Neural cell (in vitro differentiated cells): ENCODE data around the gene LGR4. TPM values are rescaled to one million over a fixed set of nuclear protein-coding genes. Genes with fewer than 3 reads are reported as not detected.

Source experiments
- H2AFZ ChIP-seq: fragments of 200-600, 300-800 bp; sonication (generic), shearing (Covaris generic); 2 replicates; pipeline ENCODE4 v1.6.0; 2014; ENCODE audit warnings: low read depth, mild to moderate bottlenecking, antibody characterized with exemption, low read length, moderate library complexity
- H3F3A ChIP-seq: fragments of 200-600 bp; shearing (Covaris generic); 2 replicates; pipeline ENCODE4 v1.6.1; 2016; ENCODE audit warnings: mild to moderate bottlenecking, moderate library complexity, mixed read lengths, antibody characterized with exemption, low read length; ENCODE audit not compliant: insufficient read depth, poor library complexity, severe bottlenecking
- H3K27ac ChIP-seq: fragments of 200-600, 300-800 bp; sonication (generic), shearing (Covaris generic); 2 replicates; pipeline ENCODE4 v1.5.1; 2014; ENCODE audit warnings: mild to moderate bottlenecking, low read length, moderate library complexity
- H3K27me3 ChIP-seq: fragments of 300-800, 200-600 bp; sonication (generic), shearing (Covaris generic); 2 replicates; pipeline ENCODE4 v1.6.0; 2014; ENCODE audit warnings: mild to moderate bottlenecking, low read depth, low read length, moderate library complexity; ENCODE audit not compliant: insufficient read depth
- H3K36me3 ChIP-seq: fragments of 300-800, 200-600 bp; sonication (generic), shearing (Covaris generic); 2 replicates; pipeline ENCODE4 v1.5.1; 2014; ENCODE audit warnings: mild to moderate bottlenecking, antibody characterized with exemption, low read length, moderate library complexity; ENCODE audit not compliant: insufficient read depth
- H3K4me2 ChIP-seq: fragments of 300-800, 200-600 bp; sonication (generic), shearing (Covaris generic); 2 replicates; pipeline ENCODE4 v1.6.0; 2014; ENCODE audit warnings: mild to moderate bottlenecking, low read length
- H3K4me3 ChIP-seq: fragments of 300-800, 200-600 bp; sonication (generic), shearing (Covaris generic); 2 replicates; pipeline ENCODE4 v1.5.1; 2014; ENCODE audit warnings: mild to moderate bottlenecking, low read length, moderate library complexity
- H3K79me2 ChIP-seq: fragments of 200-600 bp; shearing (Covaris generic); replicated peaks from 2 replicates; pipeline ENCODE4 v1.6.0; 2014; ENCODE audit warnings: mild to moderate bottlenecking, low read length, moderate library complexity; ENCODE audit not compliant: insufficient read depth
- H3K9ac ChIP-seq: fragments of 300-800, 200-600 bp; sonication (generic), shearing (Covaris generic); 2 replicates; pipeline ENCODE4 v1.6.1; 2016; ENCODE audit warnings: mild to moderate bottlenecking, low read length, mixed read lengths
- H3K9me2 ChIP-seq: fragments of 200-600 bp; shearing (Covaris generic); 2 replicates; pipeline ENCODE4 v1.6.1; 2016; ENCODE audit warnings: mild to moderate bottlenecking, low read length, mixed read lengths; ENCODE audit not compliant: insufficient read depth
- H3K9me3 ChIP-seq: fragments of 200-600, 300-800 bp; sonication (generic), shearing (Covaris generic); 2 replicates; pipeline ENCODE4 v1.6.1; 2016; ENCODE audit warnings: mild to moderate bottlenecking, mixed run types, low read length, moderate library complexity, mixed read lengths
- H4K20me1 ChIP-seq: fragments of 200-600 bp; shearing (Covaris generic); 2 replicates; pipeline ENCODE4 v1.6.1; 2016; ENCODE audit warnings: mild to moderate bottlenecking, mixed run types; ENCODE audit not compliant: insufficient read depth
- EP300 ChIP-seq: fragments of 450-650 bp; conservative IDR thresholded peaks from 2 replicates; pipeline ENCODE4 v1.6.1; 2014; ENCODE audit warnings: antibody characterized with exemption, mild to moderate bottlenecking, moderate library complexity; ENCODE audit not compliant: poor library complexity, severe bottlenecking
- EZH2 ChIP-seq: fragments of 200-600, 300-800 bp; shearing (Covaris generic), sonication (generic); IDR thresholded peaks from 2 replicates; pipeline ENCODE4 v1.6.1; 2014; ENCODE audit warnings: antibody characterized with exemption, low read length, borderline replicate concordance, mild to moderate bottlenecking; ENCODE audit not compliant: insufficient read depth, poor library complexity, severe bottlenecking
- MXI1 ChIP-seq: fragments of 450-650 bp; conservative IDR thresholded peaks from 2 replicates; pipeline ENCODE4 v1.6.1; 2014; ENCODE audit warnings: antibody characterized with exemption, mild to moderate bottlenecking; ENCODE audit not compliant: poor library complexity, severe bottlenecking
- POLR2AphosphoS5 ChIP-seq: IDR thresholded peaks from 2 replicates; pipeline ENCODE4 v1.6.1; 2012
- RAD21 ChIP-seq: fragments of 450-650 bp; conservative IDR thresholded peaks from 2 replicates; pipeline ENCODE4 v1.6.1; 2014; ENCODE audit warnings: antibody characterized with exemption, mild to moderate bottlenecking, moderate library complexity
- SMC3 ChIP-seq: fragments of 450-650 bp; conservative IDR thresholded peaks from 2 replicates; pipeline ENCODE4 v1.6.1; 2014; ENCODE audit warnings: antibody characterized with exemption, mild to moderate bottlenecking, moderate library complexity; ENCODE audit not compliant: poor library complexity
- TAF1 ChIP-seq: IDR thresholded peaks from 2 replicates; pipeline ENCODE4 v1.6.1; 2012; ENCODE audit warnings: low read depth
- polyA minus RNA-seq: library from RNA; depleted of rRNA, polyadenylated mRNA; stranded (reverse); fragments of >200 nt; gene quantifications from 2 replicates; pipeline ENCODE4 v1.2.3, GENCODE V29; 2014
- polyA plus RNA-seq: library from polyadenylated mRNA; depleted of rRNA; stranded (reverse); fragments of >200 nt; gene quantifications from 2 replicates; pipeline ENCODE4 v1.2.3, GENCODE V29; 2014
- TF ChIP-seq, protein P1 (sequence below): IDR thresholded peaks from 2 replicates; pipeline ENCODE4 v1.6.1; 2012; ENCODE audit warnings: borderline replicate concordance
- TF ChIP-seq, protein P2 (sequence below): fragments of 450-650 bp; IDR thresholded peaks from 2 replicates; pipeline ENCODE4 v1.5.1; 2014; ENCODE audit warnings: antibody characterized with exemption, mild to moderate bottlenecking, moderate library complexity; ENCODE audit not compliant: poor library complexity, severe bottlenecking

LGR4 gene, protein sequence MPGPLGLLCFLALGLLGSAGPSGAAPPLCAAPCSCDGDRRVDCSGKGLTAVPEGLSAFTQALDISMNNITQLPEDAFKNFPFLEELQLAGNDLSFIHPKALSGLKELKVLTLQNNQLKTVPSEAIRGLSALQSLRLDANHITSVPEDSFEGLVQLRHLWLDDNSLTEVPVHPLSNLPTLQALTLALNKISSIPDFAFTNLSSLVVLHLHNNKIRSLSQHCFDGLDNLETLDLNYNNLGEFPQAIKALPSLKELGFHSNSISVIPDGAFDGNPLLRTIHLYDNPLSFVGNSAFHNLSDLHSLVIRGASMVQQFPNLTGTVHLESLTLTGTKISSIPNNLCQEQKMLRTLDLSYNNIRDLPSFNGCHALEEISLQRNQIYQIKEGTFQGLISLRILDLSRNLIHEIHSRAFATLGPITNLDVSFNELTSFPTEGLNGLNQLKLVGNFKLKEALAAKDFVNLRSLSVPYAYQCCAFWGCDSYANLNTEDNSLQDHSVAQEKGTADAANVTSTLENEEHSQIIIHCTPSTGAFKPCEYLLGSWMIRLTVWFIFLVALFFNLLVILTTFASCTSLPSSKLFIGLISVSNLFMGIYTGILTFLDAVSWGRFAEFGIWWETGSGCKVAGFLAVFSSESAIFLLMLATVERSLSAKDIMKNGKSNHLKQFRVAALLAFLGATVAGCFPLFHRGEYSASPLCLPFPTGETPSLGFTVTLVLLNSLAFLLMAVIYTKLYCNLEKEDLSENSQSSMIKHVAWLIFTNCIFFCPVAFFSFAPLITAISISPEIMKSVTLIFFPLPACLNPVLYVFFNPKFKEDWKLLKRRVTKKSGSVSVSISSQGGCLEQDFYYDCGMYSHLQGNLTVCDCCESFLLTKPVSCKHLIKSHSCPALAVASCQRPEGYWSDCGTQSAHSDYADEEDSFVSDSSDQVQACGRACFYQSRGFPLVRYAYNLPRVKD
- polyA plus RNA-seq: 8.7 and 11.2 TPM in 2 replicates
- 22.2 and 23.1 TPM in 2 replicates for polyA minus RNA-seq

DNA sequence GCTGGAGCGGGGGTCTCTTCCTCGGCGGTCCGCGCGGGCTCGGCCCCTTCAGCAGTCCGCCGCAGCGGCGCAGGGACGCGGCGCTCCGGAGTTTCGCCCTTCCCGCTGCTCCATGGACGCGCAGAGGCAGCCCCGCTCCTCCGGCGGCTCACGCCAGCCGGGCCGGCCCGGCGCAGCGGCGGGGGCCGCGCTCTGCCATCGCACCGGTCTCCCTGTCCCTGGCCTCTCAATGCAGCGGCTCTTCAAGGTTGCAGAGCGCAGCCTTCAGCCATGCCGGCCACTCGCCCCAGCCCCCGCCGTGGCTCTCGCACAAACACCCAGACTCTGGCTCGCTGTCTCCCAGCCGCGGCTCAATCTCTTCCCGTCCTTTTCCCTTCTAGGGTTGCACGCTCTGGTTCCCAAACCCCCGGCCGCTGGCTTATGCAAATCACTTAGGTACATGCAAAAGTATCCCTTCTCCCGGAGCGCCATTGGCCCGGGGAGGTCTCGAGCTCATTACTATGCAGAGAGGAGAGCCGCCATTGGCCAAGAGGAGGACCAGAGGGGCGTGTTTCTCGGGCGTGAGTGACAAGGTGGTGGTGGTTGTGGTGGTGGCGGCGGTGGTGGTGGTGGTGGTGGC is at the start of gene LGR4:
Gene LGR4 (minus strand): TSS at position 393 of the 619 bp plus-strand sequence. CDS start 488 bp downstream, outside the sequence.
- peak within 1 kb of the TSS; percentile 87 for H3K4me3 ChIP-seq
- no peaks in the 10 kb centered on the region for H4K20me1 ChIP-seq
- H3K9me3 ChIP-seq: no peaks in the 10 kb centered on the region
- H3K9me2 ChIP-seq: no peaks in the 10 kb centered on the region
- H3K9ac ChIP-seq: peak within 1 kb of the TSS; percentile 71
- peak within 1 kb of the TSS; percentile 58 for H3K4me2 ChIP-seq
- H3K79me2 ChIP-seq: peaks cover 35% of the 10 kb centered on the region
- no peaks in the 10 kb centered on the region for H3K27me3 ChIP-seq
- H3F3A ChIP-seq: no peaks in the 10 kb centered on the region
- H2AFZ ChIP-seq: no peak within 1 kb of the TSS
- no peaks in the 10 kb centered on the region for H3K36me3 ChIP-seq
- H3K27ac ChIP-seq: peak within 1 kb of the TSS; percentile 51
- TF ChIP-seq SMC3 (peak; percentile 15), MXI1 (peak; percentile 8), TAF1 (peak; percentile 68), POLR2AphosphoS5 (peak; percentile 65), EP300 (no peak)
- TF ChIP-seq, protein P1, sequence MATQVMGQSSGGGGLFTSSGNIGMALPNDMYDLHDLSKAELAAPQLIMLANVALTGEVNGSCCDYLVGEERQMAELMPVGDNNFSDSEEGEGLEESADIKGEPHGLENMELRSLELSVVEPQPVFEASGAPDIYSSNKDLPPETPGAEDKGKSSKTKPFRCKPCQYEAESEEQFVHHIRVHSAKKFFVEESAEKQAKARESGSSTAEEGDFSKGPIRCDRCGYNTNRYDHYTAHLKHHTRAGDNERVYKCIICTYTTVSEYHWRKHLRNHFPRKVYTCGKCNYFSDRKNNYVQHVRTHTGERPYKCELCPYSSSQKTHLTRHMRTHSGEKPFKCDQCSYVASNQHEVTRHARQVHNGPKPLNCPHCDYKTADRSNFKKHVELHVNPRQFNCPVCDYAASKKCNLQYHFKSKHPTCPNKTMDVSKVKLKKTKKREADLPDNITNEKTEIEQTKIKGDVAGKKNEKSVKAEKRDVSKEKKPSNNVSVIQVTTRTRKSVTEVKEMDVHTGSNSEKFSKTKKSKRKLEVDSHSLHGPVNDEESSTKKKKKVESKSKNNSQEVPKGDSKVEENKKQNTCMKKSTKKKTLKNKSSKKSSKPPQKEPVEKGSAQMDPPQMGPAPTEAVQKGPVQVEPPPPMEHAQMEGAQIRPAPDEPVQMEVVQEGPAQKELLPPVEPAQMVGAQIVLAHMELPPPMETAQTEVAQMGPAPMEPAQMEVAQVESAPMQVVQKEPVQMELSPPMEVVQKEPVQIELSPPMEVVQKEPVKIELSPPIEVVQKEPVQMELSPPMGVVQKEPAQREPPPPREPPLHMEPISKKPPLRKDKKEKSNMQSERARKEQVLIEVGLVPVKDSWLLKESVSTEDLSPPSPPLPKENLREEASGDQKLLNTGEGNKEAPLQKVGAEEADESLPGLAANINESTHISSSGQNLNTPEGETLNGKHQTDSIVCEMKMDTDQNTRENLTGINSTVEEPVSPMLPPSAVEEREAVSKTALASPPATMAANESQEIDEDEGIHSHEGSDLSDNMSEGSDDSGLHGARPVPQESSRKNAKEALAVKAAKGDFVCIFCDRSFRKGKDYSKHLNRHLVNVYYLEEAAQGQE: no peak

DNA sequence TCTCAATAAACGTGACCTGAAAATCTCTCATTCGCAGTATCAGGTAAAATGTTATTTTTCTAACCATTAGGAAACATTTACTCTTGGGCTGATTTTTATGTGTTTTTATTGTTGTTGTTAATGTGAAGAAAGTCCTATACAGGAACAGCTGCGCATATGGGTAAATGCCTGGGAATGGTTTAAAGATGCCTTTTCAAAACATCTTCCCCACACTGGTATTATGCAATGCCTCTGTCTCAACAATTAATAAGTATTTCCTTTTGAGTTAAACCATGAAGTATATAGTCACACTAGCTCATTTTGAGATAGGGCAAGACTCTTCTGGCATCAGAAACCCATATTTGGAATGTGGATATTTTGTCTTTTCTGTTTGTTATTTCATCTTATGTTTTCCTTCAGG is 47.6 kb upstream of the LGR4 start:
- Histone ChIP-seq H3K9ac (no peak overlapping the region), H3K9me3 (no peaks in the 10 kb centered on the region), H3K27ac (no peak overlapping the region), H4K20me1 (no peaks in the 10 kb centered on the region), H2AFZ (no peak overlapping the region), H3K79me2 (no peaks in the 10 kb centered on the region), H3K9me2 (no peaks in the 10 kb centered on the region), H3K4me3 (no peak overlapping the region), H3F3A (no peaks in the 10 kb centered on the region), H3K27me3 (no peaks in the 10 kb centered on the region), H3K36me3 (no peaks in the 10 kb centered on the region), H3K4me2 (no peak overlapping the region)
- TF ChIP-seq SMC3 (no peak), TAF1 (no peak), RAD21 (no peak), MXI1 (no peak), EP300 (no peak), POLR2AphosphoS5 (no peak), EZH2 (no peak)
- TF ChIP-seq, protein P2, sequence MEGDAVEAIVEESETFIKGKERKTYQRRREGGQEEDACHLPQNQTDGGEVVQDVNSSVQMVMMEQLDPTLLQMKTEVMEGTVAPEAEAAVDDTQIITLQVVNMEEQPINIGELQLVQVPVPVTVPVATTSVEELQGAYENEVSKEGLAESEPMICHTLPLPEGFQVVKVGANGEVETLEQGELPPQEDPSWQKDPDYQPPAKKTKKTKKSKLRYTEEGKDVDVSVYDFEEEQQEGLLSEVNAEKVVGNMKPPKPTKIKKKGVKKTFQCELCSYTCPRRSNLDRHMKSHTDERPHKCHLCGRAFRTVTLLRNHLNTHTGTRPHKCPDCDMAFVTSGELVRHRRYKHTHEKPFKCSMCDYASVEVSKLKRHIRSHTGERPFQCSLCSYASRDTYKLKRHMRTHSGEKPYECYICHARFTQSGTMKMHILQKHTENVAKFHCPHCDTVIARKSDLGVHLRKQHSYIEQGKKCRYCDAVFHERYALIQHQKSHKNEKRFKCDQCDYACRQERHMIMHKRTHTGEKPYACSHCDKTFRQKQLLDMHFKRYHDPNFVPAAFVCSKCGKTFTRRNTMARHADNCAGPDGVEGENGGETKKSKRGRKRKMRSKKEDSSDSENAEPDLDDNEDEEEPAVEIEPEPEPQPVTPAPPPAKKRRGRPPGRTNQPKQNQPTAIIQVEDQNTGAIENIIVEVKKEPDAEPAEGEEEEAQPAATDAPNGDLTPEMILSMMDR: no peak
- TF ChIP-seq, protein P1: no peak
